K562 (cell line): Measurements from ENCODE around the gene SDR9C7. TPM values are rescaled to one million over a fixed set of nuclear protein-coding genes. Genes with fewer than 3 reads are reported as not detected.
A peak's percentile ranks its signal among the peaks of the same experiment; 100 is the strongest.

Source experiments
- CBFA2T2 ChIP-seq: fragments of 450-650 bp; conservative IDR thresholded peaks from 2 replicates; pipeline ENCODE4 v1.6.1; 2017; ENCODE audit warnings: mild to moderate bottlenecking
- CBFA2T3 ChIP-seq: fragments of 450-650 bp; IDR thresholded peaks from 2 replicates; pipeline ENCODE4 v1.6.1; 2017
- EGR1 ChIP-seq: fragments of 450-650 bp; conservative IDR thresholded peaks from 2 replicates; pipeline ENCODE4 v1.6.1; 2017; ENCODE audit warnings: mild to moderate bottlenecking
- FUS ChIP-seq: fragments of 200-400 bp; formaldehyde crosslinking; optimal IDR thresholded peaks from 2 replicates; pipeline ENCODE3; 2017; ENCODE audit warnings: low read depth, low read length
- GABPB2 ChIP-seq: fragments of 250-450 bp; sonication (Bioruptor Pico); conservative IDR thresholded peaks from 2 replicates; pipeline ENCODE4 v1.5.1; 2021; ENCODE audit warnings: mild to moderate bottlenecking
- ILK ChIP-seq: fragments of 450-650 bp; IDR thresholded peaks from 2 replicates; pipeline ENCODE4 v1.6.1; 2016; ENCODE audit warnings: missing genetic modification characterization, low read depth, mild to moderate bottlenecking, missing compliant biosample characterization, moderate library complexity, borderline replicate concordance
- MAFK ChIP-seq: IDR thresholded peaks from 2 replicates; pipeline ENCODE4 v1.6.1; 2011; ENCODE audit warnings: low read length, improper control_type of control experiment
- MTA3 ChIP-seq: fragments of 450-650 bp; formaldehyde crosslinking; IDR thresholded peaks from 2 replicates; pipeline ENCODE4 v1.6.1; 2017; ENCODE audit warnings: mild to moderate bottlenecking, borderline replicate concordance
- RBM15 ChIP-seq: fragments of 200-400 bp; formaldehyde crosslinking; IDR thresholded peaks from 2 replicates; pipeline ENCODE4 v1.6.1; 2018; ENCODE audit warnings: mild to moderate bottlenecking, low read length, moderate library complexity; ENCODE audit not compliant: insufficient read depth
- SIN3A ChIP-seq, 2 experiments: fragments of 150-350 bp in 1 of 2; IDR thresholded peaks; 2 replicates each; pipeline ENCODE4 v1.6.1; 2011 to 2016; ENCODE audit warnings: borderline replicate concordance in 2 of 2, low read depth in 2 of 2, low read length in 2 of 2, mild to moderate bottlenecking in 2 of 2, moderate library complexity in 2 of 2; ENCODE audit not compliant: control insufficient read depth in 1 of 2
- SMARCE1 ChIP-seq: fragments of 450-650 bp; IDR thresholded peaks from 2 replicates; pipeline ENCODE4 v1.7.1; 2016; ENCODE audit warnings: mild to moderate bottlenecking
- SPI1 ChIP-seq: IDR thresholded peaks from 2 replicates; pipeline ENCODE4 v1.6.1; 2011; ENCODE audit warnings: low read depth, low read length, control low read depth, borderline replicate concordance
- ZC3H11A ChIP-seq: IDR thresholded peaks from 2 replicates; pipeline ENCODE4 v1.6.1; 2012; ENCODE audit warnings: low read depth, low read length, improper control_type of control experiment
- ZKSCAN8 ChIP-seq: fragments of 200-800 bp; sonication (Bioruptor generic); IDR thresholded peaks from 2 replicates; pipeline ENCODE4 v1.6.1; 2016; ENCODE audit warnings: missing genetic modification characterization, missing compliant biosample characterization
- ZNF436 ChIP-seq: fragments of 250-450, 450-650 bp; sonication (Bioruptor Pico); formaldehyde crosslinking; IDR thresholded peaks from 2 replicates; pipeline ENCODE4 v1.7.0; 2020; ENCODE audit warnings: mild to moderate bottlenecking
- ZNF75A ChIP-seq: fragments of 450-650 bp; formaldehyde crosslinking; IDR thresholded peaks from 2 replicates; pipeline ENCODE4 v1.4.0; 2020; ENCODE audit warnings: mild to moderate bottlenecking
- polyA plus RNA-seq, 8 experiments: library from polyadenylated mRNA; depleted of rRNA in 4 of 8; stranded (reverse) in 5 of 8; unstranded in 3 of 8; fragments of >200 nt; fragmentation: Nextera tagmentation in 2 of 8; fragmentation: Illumina TruSeq in 1 of 8; extraction: Ambion mirVana in 2 of 8; extraction: Trizol in 1 of 8; gene quantifications; 2 replicates each; pipeline versions ENCODE4 v1.2.1 to v1.2.3, GENCODE V29; 2011 to 2014; ENCODE audit warnings: inconsistent platforms in 1 of 8, missing spikeins in 1 of 8
- total RNA-seq, 7 experiments: library from RNA; depleted of rRNA in 6 of 7; stranded (reverse); fragments of >200 nt in 6 of 7; fragmentation: Illumina TruSeq in 2 of 7; extraction: Trizol in 2 of 7; gene quantifications; 2 replicates each; pipeline versions ENCODE4 v1.2.1 to v1.2.3, GENCODE V29; 2011 to 2021; ENCODE audit warnings: low replicate concordance in 1 of 7
- TF ChIP-seq, protein P1 (sequence below): fragments of 450-650 bp; IDR thresholded peaks from 2 replicates; pipeline ENCODE4 v1.6.1; 2016; ENCODE audit warnings: low read depth, mild to moderate bottlenecking, moderate library complexity
- TF ChIP-seq, protein P2 (sequence below): sonication (generic); formaldehyde crosslinking; IDR thresholded peaks from 2 replicates; pipeline ENCODE4 v1.8.1; 2023; ENCODE audit warnings: missing genetic modification reagents, mild to moderate bottlenecking, borderline replicate concordance
- TF ChIP-seq, protein P3 (sequence below): sonication (generic); formaldehyde crosslinking; IDR thresholded peaks from 2 replicates; pipeline ENCODE4 v1.8.0; 2022; ENCODE audit warnings: missing genetic modification reagents, mild to moderate bottlenecking, moderate library complexity, borderline replicate concordance
- TF ChIP-seq, protein P4 (sequence below): sonication (generic); IDR thresholded peaks from 2 replicates; pipeline ENCODE4 v1.6.1; 2016

The SDR9C7 gene
- total and polyA plus RNA-seq, 9 of the 15 experiments (the other 6 are each of a cell fraction or from before 2014, with no cell fraction given): 0.04 to 0.59 (median 0.06) TPM; not detected in 6

DNA sequence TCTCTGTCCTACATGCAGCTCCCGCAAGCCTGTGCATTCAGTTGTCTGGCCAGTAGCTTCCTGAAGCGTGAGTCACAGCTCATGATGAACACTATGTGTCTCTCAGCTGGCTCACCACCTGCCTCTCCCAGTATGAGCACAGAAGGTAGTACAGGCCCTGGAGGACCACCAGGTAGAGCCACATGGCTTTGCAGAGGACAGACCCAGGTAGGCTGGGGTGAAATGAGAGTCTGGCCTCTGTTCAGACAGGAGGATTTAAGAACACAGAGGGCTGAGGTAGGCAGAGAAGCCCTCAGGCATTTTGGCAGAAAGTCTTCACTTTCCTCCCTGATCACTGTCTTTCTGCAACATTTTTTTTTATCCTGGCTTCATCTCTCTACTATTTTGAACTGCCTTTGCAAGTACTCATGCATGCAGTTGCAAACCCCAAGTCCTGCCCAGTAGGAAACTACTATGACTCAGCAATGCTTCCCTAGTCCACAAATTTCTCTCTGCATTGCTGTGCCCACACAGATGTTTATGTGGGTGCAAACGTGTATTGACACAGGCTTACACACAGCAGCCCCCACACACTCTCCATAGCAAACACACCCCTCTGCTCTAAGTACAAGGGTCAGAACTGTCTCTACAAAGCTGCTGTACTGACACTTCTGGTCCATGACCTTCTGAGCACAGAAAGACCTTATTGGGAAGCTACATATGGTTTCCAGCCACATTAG lies 7.2 kb upstream of the SDR9C7 start (continued):
- TF ChIP-seq ZNF436 (CRISPR knock-in tag) (no peak), FUS (no peak), ILK (tag) (no peak), ZNF75A (CRISPR knock-in tag) (no peak), CBFA2T2 (peak; percentile 30; the same call in 1 of the 2 replicates), SIN3A (IDR thresholded peaks at IDR 0.05; ENCODE audit: borderline replicate concordance in 2 of 2, control insufficient read depth in 1 of 2, low read depth in 2 of 2, low read length in 2 of 2) (no peak), SPI1 (no peak), RBM15 (no peak), MTA3 (0 out of 2 replicates have a peak, but pooled peaks have one; percentile 18), ZKSCAN8 (CRISPR knock-in tag) (no peak), GABPB2 (no peak), SMARCE1 (0 out of 2 replicates have a peak, but pooled peaks have one; percentile 32), ZC3H11A (no peak), CBFA2T3 (peak; percentile 28), EGR1 (peak; percentile 66), MAFK (peak; percentile 70)
- TF ChIP-seq, protein P1, sequence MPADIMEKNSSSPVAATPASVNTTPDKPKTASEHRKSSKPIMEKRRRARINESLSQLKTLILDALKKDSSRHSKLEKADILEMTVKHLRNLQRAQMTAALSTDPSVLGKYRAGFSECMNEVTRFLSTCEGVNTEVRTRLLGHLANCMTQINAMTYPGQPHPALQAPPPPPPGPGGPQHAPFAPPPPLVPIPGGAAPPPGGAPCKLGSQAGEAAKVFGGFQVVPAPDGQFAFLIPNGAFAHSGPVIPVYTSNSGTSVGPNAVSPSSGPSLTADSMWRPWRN: no peak
- TF ChIP-seq, protein P2, sequence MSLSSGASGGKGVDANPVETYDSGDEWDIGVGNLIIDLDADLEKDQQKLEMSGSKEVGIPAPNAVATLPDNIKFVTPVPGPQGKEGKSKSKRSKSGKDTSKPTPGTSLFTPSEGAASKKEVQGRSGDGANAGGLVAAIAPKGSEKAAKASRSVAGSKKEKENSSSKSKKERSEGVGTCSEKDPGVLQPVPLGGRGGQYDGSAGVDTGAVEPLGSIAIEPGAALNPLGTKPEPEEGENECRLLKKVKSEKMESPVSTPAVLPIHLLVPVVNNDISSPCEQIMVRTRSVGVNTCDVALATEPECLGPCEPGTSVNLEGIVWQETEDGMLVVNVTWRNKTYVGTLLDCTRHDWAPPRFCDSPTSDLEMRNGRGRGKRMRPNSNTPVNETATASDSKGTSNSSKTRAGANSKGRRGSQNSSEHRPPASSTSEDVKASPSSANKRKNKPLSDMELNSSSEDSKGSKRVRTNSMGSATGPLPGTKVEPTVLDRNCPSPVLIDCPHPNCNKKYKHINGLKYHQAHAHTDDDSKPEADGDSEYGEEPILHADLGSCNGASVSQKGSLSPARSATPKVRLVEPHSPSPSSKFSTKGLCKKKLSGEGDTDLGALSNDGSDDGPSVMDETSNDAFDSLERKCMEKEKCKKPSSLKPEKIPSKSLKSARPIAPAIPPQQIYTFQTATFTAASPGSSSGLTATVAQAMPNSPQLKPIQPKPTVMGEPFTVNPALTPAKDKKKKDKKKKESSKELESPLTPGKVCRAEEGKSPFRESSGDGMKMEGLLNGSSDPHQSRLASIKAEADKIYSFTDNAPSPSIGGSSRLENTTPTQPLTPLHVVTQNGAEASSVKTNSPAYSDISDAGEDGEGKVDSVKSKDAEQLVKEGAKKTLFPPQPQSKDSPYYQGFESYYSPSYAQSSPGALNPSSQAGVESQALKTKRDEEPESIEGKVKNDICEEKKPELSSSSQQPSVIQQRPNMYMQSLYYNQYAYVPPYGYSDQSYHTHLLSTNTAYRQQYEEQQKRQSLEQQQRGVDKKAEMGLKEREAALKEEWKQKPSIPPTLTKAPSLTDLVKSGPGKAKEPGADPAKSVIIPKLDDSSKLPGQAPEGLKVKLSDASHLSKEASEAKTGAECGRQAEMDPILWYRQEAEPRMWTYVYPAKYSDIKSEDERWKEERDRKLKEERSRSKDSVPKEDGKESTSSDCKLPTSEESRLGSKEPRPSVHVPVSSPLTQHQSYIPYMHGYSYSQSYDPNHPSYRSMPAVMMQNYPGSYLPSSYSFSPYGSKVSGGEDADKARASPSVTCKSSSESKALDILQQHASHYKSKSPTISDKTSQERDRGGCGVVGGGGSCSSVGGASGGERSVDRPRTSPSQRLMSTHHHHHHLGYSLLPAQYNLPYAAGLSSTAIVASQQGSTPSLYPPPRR (CRISPR knock-in tag): no peak
- TF ChIP-seq, protein P3, sequence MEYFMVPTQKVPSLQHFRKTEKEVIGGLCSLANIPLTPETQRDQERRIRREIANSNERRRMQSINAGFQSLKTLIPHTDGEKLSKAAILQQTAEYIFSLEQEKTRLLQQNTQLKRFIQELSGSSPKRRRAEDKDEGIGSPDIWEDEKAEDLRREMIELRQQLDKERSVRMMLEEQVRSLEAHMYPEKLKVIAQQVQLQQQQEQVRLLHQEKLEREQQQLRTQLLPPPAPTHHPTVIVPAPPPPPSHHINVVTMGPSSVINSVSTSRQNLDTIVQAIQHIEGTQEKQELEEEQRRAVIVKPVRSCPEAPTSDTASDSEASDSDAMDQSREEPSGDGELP (CRISPR knock-in tag): peak; percentile 61; the same call in 1 of the 2 replicates
- TF ChIP-seq, protein P4, sequence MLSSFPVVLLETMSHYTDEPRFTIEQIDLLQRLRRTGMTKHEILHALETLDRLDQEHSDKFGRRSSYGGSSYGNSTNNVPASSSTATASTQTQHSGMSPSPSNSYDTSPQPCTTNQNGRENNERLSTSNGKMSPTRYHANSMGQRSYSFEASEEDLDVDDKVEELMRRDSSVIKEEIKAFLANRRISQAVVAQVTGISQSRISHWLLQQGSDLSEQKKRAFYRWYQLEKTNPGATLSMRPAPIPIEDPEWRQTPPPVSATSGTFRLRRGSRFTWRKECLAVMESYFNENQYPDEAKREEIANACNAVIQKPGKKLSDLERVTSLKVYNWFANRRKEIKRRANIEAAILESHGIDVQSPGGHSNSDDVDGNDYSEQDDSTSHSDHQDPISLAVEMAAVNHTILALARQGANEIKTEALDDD: no peak
